Right cardiac atrium (tissue), 5 donors: ENCODE measurements around the gene SP3. TPM values are rescaled to one million over a fixed set of nuclear protein-coding genes. Genes with fewer than 3 reads are reported as not detected.

Experiments used
- ATAC-seq, 2 donors: fragments of 200-7000 bp; cut with Tn5 transposase; one replicate each; pipeline versions ENCODE4 v1.8.0 to v1.9.1; 2020; ENCODE audit warnings: moderate library complexity in 2 of 2, mild to moderate bottlenecking in 1 of 2
- DNase-seq, 3 donors: peaks; one replicate each; pipeline ENCODE4 v3.0.0-alpha.2; 2020
- H3K27ac ChIP-seq: one replicate; pipeline ENCODE4 v1.5.1; 2013; ENCODE audit warnings: mild to moderate bottlenecking, low read length, control low read depth, moderate library complexity
- H3K27me3 ChIP-seq: one replicate; pipeline ENCODE4 v1.6.1; 2013; ENCODE audit not compliant: control insufficient read depth, insufficient read depth
- H3K4me1 ChIP-seq: one replicate; pipeline ENCODE4 v1.6.1; 2013; ENCODE audit warnings: low read length; ENCODE audit not compliant: control insufficient read depth, insufficient read depth
- H3K4me3 ChIP-seq: one replicate; pipeline ENCODE4 v1.5.1; 2013; ENCODE audit warnings: low read length, control low read depth
- H3K9me3 ChIP-seq: one replicate; pipeline ENCODE4 v1.6.1; 2013; ENCODE audit warnings: low read length; ENCODE audit not compliant: control insufficient read depth
- WGBS: extraction: QIAGEN DNeasy Blood & Tissue Kit; methylation state at CpG from one replicate; pipeline ENCODE4 v1.1.7; 2013; 5-methylcytosine and 5-hydroxymethylcytosine counted together
- intact Hi-C, 4 donors: fragments of 100-400 bp; cut with DNase I; formaldehyde crosslinking; loops; one replicate each; pipeline versions ENCODE4 v1.11.0 to v1.14.0; 2022 to 2023
- polyA plus RNA-seq: library from polyadenylated mRNA; stranded (reverse); fragments of 200-250 nt; gene quantifications from one replicate; pipeline ENCODE4 v1.2.3, GENCODE V29; 2013
- total RNA-seq, 4 donors: library from RNA; stranded (reverse); fragmentation: NEBNext Ultra II Directional; extraction: Animal tissue kit (Norgen Biotek cat#: 25700); gene quantifications; one replicate each; pipeline ENCODE4 v1.2.1, GENCODE V29; 2021
- donor health status: healthy with polysubstance abuse.
- donor health status: DM: no; HTN: yes; CAD: no.
- donor health status: DM: no; HTN: no; CAD: no.
- donor health status: DM: no; HTN: yes; CAD: no; lungs with severe emphysema.
- donor health status: DM: yes; HTN: yes; CAD: no.

Gene SP3
- total and polyA plus RNA-seq, 5 donors: 14.9 to 52.2 (median 46.7) TPM

DNA sequence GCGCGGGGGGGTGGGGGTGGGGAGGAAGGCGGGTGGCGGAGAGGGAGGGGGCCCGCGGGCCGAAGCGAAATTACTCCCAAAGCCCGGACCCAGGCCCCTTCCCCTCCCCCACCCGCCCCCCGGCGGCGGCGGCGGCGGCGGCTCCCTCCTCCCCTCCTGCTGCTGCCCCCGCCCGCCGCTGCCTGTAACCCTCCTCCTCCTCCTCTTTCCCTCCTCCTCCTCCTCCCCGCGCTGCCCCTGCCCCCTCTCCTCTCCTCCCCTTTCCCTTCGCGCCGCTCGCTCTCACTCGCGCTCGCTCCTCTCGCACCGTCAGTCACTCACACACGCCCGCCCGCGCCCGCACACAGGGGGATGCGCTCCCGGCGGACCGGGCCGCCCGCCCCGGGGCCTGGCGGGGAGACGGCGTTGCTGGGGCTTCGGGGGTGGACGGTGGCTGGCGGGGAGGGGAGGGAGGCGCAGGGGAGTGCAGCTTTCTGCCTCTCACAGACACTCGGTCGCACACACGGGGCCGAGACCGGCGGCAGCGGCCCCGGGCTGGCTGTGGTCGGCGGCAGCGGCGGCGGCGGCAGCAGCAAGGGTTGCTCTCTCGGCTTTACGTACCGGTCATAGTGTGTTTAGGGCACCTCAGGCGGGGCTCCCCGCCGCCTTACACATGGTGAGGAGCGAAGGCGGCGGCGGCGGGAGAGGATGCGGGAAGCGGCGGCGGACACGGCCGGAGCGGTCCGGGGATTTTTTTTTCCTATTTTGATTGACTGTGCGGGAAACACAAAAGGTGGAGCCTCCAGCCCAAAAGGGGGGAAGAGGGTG lies 405 bp downstream of the SP3 start:
- WGBS: under 1% methylated on average over 79 of the region's 84 CpGs
- ATAC-seq (peak; percentile 86 to 89), DNase-seq (peak; percentile 93 to 97 (median 96))
- no peaks in the 10 kb centered on the region for H3K9me3 ChIP-seq
- H3K4me1 ChIP-seq: peaks cover 2% of the 10 kb centered on the region
- H3K27ac ChIP-seq: peak overlapping the region; percentile 100
- intact Hi-C loops: loop anchor here in 2 of 4 donors (10.0 kb wide), 2 partner anchors 60 to 70 kb away; no protein-coding TSS in a partner anchor
- H3K27me3 ChIP-seq: no peaks in the 10 kb centered on the region
- peak overlapping the region; percentile 96 for H3K4me3 ChIP-seq

GRCh38 chr2:173963817-173964564 lies 1.2 kb downstream of the SP3 start:
- under 1% methylated on average over 85 of the region's 87 CpGs for WGBS
- no peaks in the 10 kb centered on the region for H3K9me3 ChIP-seq

GRCh38 chr2:173963323-173963816 lies 1.8 kb downstream of the SP3 start:
- Histone ChIP-seq H3K4me3 (peak overlapping the region; percentile 96), H3K27ac (peak overlapping the region; percentile 98), H3K27me3 (no peaks in the 10 kb centered on the region), H3K4me1 (peaks cover 5% of the 10 kb centered on the region), H3K9me3 (no peaks in the 10 kb centered on the region)
- DNase-seq (no peak), ATAC-seq (no peak)
- under 1% methylated on average over 44 of the region's 44 CpGs for WGBS
- intact Hi-C loops: loop anchor here in 2 of 4 donors (10.0 kb wide), 2 partner anchors 61 to 71 kb away; no protein-coding TSS in a partner anchor

More at GRCh38 chr2:173963817-173964564, 1.2 kb downstream of the SP3 start:
- H3K4me3 ChIP-seq: peak overlapping the region; percentile 96
- H3K4me1 ChIP-seq: peaks cover 5% of the 10 kb centered on the region
- no peaks in the 10 kb centered on the region for H3K27me3 ChIP-seq
- peak; percentile 73 to 75 for ATAC-seq
- peak overlapping the region; percentile 99 for H3K27ac ChIP-seq
- peak; percentile 92 to 97 (median 96) for DNase-seq
- intact Hi-C loops: loop anchor here in 2 of 4 donors (10.0 kb wide), 2 partner anchors 61 to 71 kb away; no protein-coding TSS in a partner anchor

GRCh38 chr2:173962583-173963110 lies 2.5 kb downstream of the SP3 start:
- WGBS: 25% methylated on average over 4 of the region's 4 CpGs
- no peak for ATAC-seq
- intact Hi-C loops: loop anchor here in 2 of 4 donors (10.0 kb wide), 2 partner anchors 62 to 72 kb away; no protein-coding TSS in a partner anchor

GRCh38 chr2:173962031-173962430 lies 3.1 kb downstream of the SP3 start:
- Histone ChIP-seq H3K4me3 (peak overlapping the region; percentile 96), H3K27me3 (no peaks in the 10 kb centered on the region)
- no peak for ATAC-seq

More at GRCh38 chr2:173962583-173963110, 2.5 kb downstream of the SP3 start:
- DNase-seq: no peak
- no peak overlapping the region for H3K27ac ChIP-seq
- H3K27me3 ChIP-seq: no peaks in the 10 kb centered on the region
- peaks cover 5% of the 10 kb centered on the region for H3K4me1 ChIP-seq
- H3K9me3 ChIP-seq: no peaks in the 10 kb centered on the region
- H3K4me3 ChIP-seq: peak overlapping the region; percentile 96

DNA sequence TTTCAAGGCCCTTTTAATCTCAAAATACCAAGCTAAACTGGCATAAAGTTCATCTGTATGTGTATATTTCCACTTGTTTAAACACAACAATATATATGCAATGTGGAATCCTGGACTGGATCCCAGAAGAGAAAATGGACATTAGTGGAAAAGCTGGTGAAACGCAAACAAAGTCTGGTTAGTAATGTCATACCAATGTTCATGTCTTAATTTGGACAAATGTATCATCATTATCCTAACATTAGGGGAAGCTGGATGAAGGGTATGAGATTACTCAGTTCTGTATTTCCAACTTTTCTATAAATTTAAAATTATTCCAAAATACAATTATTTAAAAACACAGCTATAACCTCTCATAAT lies 3.8 kb downstream of the SP3 start:
- ATAC-seq: no peak
- no peak overlapping the region for H3K27ac ChIP-seq
- intact Hi-C loops: loop anchor here in 2 of 4 donors (10.0 kb wide), 2 partner anchors 63 to 73 kb away; no protein-coding TSS in a partner anchor
- H3K27me3 ChIP-seq: no peaks in the 10 kb centered on the region
- DNase-seq: no peak
- no peaks in the 10 kb centered on the region for H3K9me3 ChIP-seq
- 95% methylated on average over 1 of the region's 1 CpG for WGBS
- peaks cover 5% of the 10 kb centered on the region for H3K4me1 ChIP-seq
- H3K4me3 ChIP-seq: no peak overlapping the region

More at GRCh38 chr2:173962031-173962430, 3.1 kb downstream of the SP3 start:
- Histone ChIP-seq H3K4me1 (peaks cover 5% of the 10 kb centered on the region), H3K9me3 (no peaks in the 10 kb centered on the region), H3K27ac (no peak overlapping the region)
- WGBS: 65% methylated on average over 1 of the region's 1 CpG
- intact Hi-C loops: loop anchor here in 2 of 4 donors (10.0 kb wide), 2 partner anchors 63 to 73 kb away; no protein-coding TSS in a partner anchor
- no peak for DNase-seq

- ATAC-seq (no peak), DNase-seq (no peak)
- no peaks in the 10 kb centered on the region for H3K9me3 ChIP-seq
- 91% methylated on average over 7 of the region's 7 CpGs for WGBS
- no peak overlapping the region for H3K4me3 ChIP-seq
- H3K27ac ChIP-seq: no peak overlapping the region
- peaks cover 5% of the 10 kb centered on the region for H3K4me1 ChIP-seq
- intact Hi-C loops: loop anchor here in 2 of 4 donors (10.0 kb wide), 2 partner anchors 65 to 75 kb away; no protein-coding TSS in a partner anchor
- H3K27me3 ChIP-seq: no peaks in the 10 kb centered on the region
These were observed 5.3 kb downstream of the SP3 start for GRCh38 chr2:173959909-173960308.

DNA sequence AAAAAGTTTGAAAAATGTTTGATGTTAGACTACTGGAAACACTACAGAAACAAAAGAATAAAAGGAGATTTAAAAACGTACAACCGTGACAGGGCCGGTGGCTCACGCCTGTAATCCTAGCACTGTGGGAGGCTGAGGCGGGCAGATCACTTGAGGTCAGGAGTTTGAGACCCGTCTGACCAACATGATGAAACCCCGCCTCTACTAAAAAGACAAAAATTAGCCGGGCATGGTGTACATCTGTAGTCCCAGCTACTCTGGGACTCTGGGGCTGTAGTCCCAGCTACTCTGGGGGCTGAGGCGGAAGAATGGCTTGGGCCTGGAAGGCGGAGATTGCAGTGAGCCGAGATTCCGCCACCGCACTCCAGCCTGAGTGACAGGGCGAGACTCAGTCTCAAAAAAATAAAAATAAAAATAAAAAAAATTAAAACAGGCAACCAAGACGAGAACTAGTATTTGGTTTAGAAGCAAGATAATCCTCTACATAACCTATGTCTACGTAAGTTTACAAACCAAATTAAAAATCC lies 5.8 kb downstream of the SP3 start:
- H3K4me3 ChIP-seq: no peak overlapping the region
- no peak for DNase-seq
- ATAC-seq: no peak
- H3K9me3 ChIP-seq: no peaks in the 10 kb centered on the region
- intact Hi-C loops: no loop called here
- 88% methylated on average over 16 of the region's 16 CpGs for WGBS
- H3K4me1 ChIP-seq: peaks cover 5% of the 10 kb centered on the region
- no peak overlapping the region for H3K27ac ChIP-seq
- no peaks in the 10 kb centered on the region for H3K27me3 ChIP-seq

GRCh38 chr2:173958198-173958846 lies 6.9 kb downstream of the SP3 start:
- Histone ChIP-seq H3K4me1 (peaks cover 6% of the 10 kb centered on the region), H3K4me3 (no peak overlapping the region), H3K27me3 (no peaks in the 10 kb centered on the region), H3K9me3 (no peaks in the 10 kb centered on the region), H3K27ac (no peak overlapping the region)
- DNase-seq (no peak), ATAC-seq (no peak)
- intact Hi-C loops: no loop called here
- 76% methylated on average over 4 of the region's 4 CpGs for WGBS

DNA sequence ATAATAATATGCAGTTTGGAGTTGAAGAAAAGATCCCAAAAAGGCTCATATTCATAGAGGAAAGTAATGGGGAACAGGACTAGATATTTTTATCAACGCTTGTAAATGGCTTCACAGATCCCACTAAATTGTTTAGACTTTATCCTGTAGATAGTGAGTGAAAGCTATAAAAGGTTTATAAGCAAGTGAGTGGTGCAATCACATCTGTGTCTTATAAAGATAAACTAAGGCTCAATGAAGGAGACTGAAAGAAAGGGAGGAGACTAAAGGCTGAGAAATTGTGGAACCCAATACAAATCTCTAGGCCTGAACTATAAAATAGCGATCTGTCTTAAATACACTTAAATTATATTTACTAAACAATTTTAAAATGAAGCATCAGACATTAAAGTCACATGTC lies 7.7 kb downstream of the SP3 start:
- Histone ChIP-seq H3K27ac (no peak overlapping the region), H3K4me3 (no peak overlapping the region), H3K4me1 (peaks cover 7% of the 10 kb centered on the region), H3K9me3 (no peaks in the 10 kb centered on the region), H3K27me3 (no peaks in the 10 kb centered on the region)
- ATAC-seq: no peak
- no peak for DNase-seq
- 59% methylated on average over 2 of the region's 2 CpGs for WGBS
- intact Hi-C loops: no loop called here
